NCI-H510A treated with DMSO at 0.1 percent for 48 hours (cell line): Measurements from ENCODE around the gene IDS.

ENCODE experiments used
- DNase-seq: peaks from one replicate; lab custom pipeline; 2025; lab: John Stamatoyannopoulos, UW

The IDS gene

DNA sequence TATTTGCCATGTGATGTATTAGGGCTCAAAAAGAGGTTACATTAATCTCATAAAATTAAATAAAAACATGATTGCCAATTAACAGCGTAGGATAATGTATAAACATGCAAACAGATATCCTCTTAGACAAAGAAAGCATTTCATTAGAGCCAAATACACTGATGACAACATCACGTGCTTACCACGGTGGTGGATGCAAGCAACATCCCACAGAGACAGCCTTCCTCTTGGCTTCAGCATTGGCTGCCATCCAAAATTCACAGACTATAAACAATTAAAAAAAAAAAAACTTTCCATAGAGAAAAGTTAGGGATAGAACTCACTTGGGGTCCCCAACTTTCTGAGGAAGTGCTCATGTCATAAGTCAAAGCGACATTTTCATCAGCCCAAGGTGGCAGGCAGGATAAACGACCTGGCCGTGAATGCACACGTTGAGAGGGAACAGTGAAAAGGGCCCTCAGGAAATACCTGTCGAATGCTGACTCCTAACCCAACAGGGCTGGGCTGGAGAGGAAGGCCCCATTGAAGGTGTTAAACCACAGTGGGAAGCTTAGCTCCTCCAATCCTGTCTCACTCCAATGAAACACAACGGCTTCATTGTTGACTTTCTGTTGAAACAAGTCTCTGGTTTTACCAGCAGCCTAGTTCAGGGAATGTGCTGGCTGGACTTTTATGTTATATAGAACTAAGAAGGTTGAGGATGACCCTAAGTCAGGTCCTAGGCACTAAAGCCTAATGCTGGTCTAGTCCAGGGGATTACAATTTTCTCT, 48.4 kb downstream of the IDS start:
- DNase-seq, result no peak

DNA sequence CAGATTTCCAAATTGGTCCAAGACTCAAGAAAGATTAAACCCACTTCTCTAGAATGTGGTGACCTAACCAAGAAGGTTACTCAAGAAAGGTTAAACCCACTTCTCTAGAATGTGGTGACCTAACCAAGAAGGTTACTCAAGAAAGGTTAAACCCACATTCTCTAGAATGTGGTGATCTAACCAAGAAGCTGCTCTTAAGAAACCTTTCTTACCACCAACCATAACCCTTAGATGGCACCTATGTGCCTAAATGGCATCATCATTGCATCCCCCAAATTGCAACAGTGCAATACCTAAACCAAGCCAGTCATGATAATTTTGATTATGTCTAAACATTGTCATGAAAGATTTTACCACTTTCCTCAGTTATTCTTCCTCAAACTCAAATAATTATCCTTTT, 49.2 kb downstream of the IDS start:
- DNase-seq, result no peak

DNA sequence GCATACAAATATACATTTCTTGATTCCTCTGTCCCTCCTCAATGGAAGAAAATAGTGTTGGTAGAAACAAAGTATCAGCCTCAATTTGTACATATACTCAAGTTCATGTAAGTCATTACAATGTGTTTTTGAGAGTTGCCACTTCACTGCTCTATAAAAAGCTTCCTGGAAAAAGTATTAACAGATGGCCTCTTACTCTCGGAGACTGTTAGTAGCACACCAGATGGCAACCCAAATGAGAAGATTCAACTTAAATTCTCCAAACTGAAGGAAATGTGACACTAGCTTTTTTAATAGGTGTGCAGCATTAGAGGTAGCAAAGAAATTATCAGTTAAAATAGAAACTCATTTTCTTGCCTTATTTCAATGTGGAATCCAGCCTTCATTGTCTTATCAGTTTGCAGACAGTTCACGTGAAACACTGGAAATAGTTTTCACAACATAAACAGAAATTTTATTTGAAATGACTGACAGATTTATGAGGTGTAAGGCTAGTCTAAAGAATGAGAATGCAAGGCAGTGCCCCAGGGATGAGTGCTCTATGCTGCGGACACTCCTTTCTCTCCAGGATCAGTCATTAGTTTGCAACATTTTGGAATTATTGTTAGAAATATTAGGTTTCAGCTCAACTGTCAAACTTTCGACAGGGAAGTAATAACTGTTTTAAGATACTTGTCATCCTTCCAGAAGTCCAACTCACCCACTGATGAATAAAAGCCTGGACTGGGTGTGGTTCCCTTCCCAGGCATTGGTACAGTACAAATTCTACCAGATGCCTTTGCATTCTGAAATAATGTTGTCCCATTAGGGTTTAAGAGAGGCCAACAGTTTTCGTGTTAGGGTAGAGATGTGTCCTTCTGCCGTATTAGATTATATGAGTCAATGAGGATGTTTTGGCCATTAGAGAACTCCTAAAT, 50.9 kb downstream of the IDS start:
- DNase-seq, result no peak

DNA sequence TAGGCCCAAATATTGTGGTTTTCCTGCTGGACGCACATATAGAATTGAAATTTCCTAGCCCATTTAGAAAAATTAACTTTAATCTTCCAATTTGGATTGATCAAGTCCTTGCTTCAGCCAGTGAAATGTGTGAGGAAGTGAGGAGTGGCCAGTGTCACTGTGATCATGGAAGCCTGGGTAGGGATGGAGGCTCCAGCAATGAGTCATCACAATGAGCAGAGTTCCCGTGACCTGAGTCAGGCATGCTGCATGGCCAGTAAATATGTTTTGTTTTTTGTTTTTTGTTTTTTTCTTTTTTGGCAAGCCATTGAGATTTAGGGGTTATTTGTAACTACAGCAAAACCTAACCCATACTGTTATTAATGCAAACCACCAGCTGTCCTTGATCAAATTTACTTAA, 52.1 kb downstream of the IDS start:
- DNase-seq, result no peak

- DNase-seq, result no peak
Observed at GRCh38 chrX:149433451-149433850, 71.7 kb downstream of the IDS start.

GRCh38 chrX:149433051-149433450, 72.1 kb downstream of the IDS start:
- no peak for DNase-seq
